Lung (tissue), 12 donors: Measurements from ENCODE around the gene TSPAN14. TPM values are rescaled to one million over a fixed set of nuclear protein-coding genes. Genes with fewer than 3 reads are reported as not detected.
A peak's percentile ranks its signal among the peaks of the same experiment; 100 is the strongest.
"Not testable (repeated sequence)": the region's sequence is repeated elsewhere in the genome, so short reads cannot be mapped to it uniquely, and the experiment has no call there.

Experiments used
- ATAC-seq: fragments of 200-7000 bp; cut with Tn5 transposase; one replicate; pipeline ENCODE4 v1.9.1; 2020; ENCODE audit warnings: moderate number of reproducible peaks; ENCODE audit not compliant: insufficient read depth, low FRiP score
- DNase-seq, 3 donors: peaks; one replicate each; pipeline ENCODE4 v3.0.0-alpha.2; 2013 to 2017
- H3K27ac ChIP-seq, 2 donors: one replicate each; pipeline ENCODE4 v1.5.1; 2013; ENCODE audit warnings: mild to moderate bottlenecking in 2 of 2, moderate library complexity in 2 of 2, control low read depth in 1 of 2, inconsistent platforms in 1 of 2, low read depth in 1 of 2, low read length in 1 of 2
- H3K27me3 ChIP-seq, 3 donors: one replicate each; pipeline ENCODE4 v1.5.1; 2013; ENCODE audit warnings: low read length in 2 of 3; ENCODE audit not compliant: control insufficient read depth in 3 of 3, insufficient read depth in 3 of 3
- H3K36me3 ChIP-seq, 4 donors: one replicate each; pipeline ENCODE4 v1.5.1; 2013; ENCODE audit warnings: low read length in 4 of 4, mild to moderate bottlenecking in 1 of 4, moderate library complexity in 1 of 4; ENCODE audit not compliant: control insufficient read depth in 4 of 4, insufficient read depth in 4 of 4
- H3K4me1 ChIP-seq, 5 donors: one replicate each; pipeline ENCODE4 v1.5.1; 2013; ENCODE audit warnings: low read length in 5 of 5, mild to moderate bottlenecking in 2 of 5, moderate library complexity in 1 of 5; ENCODE audit not compliant: control insufficient read depth in 5 of 5, insufficient read depth in 5 of 5
- H3K4me3 ChIP-seq: one replicate; pipeline ENCODE4 v1.5.1; 2013; ENCODE audit warnings: mild to moderate bottlenecking, control low read depth, moderate library complexity
- H3K9ac ChIP-seq, 2 donors: one replicate each; pipeline ENCODE4 v1.5.1; 2013; ENCODE audit warnings: low read length in 2 of 2, control low read depth in 1 of 2; ENCODE audit not compliant: insufficient read depth in 1 of 2
- H3K9me3 ChIP-seq, 4 donors: one replicate each; pipeline ENCODE4 v1.5.1; 2013; ENCODE audit warnings: low read length in 3 of 4, mild to moderate bottlenecking in 1 of 4, moderate library complexity in 1 of 4; ENCODE audit not compliant: control insufficient read depth in 4 of 4, insufficient read depth in 3 of 4
- CTCF ChIP-seq: IDR thresholded peaks from 2 replicates; pipeline ENCODE4 v1.5.1; 2012; ENCODE audit warnings: mild to moderate bottlenecking; ENCODE audit errors: control extremely low read depth, extremely low read depth
- WGBS, 2 donors: extraction: QIAGEN DNeasy Blood & Tissue Kit; methylation state at CpG; one replicate each; pipeline ENCODE4 v1.1.7; 2013; 5-methylcytosine and 5-hydroxymethylcytosine counted together
- polyA plus RNA-seq, 2 donors: library from polyadenylated mRNA; stranded (reverse); fragments of 200-250 nt; gene quantifications; one replicate each; pipeline ENCODE4 v1.2.1, GENCODE V29; 2013
- total RNA-seq, 2 donors: library from RNA; depleted of rRNA in 1 of 2; stranded (reverse); fragments of >200 nt in 1 of 2; gene quantifications; one replicate each; pipeline ENCODE4 v1.2.1, GENCODE V29; 2014 to 2021
- donor health status: control.
- donor health status: control.
- donor health status: Bipolar disorder and iron deficiency.
- donor health status: healthy.
- donor health status: DM: yes; HTN: yes; CAD: no.

TSPAN14 gene
- total and polyA plus RNA-seq, 4 donors: 40.9 to 187 (median 116) TPM

- no peaks in the 10 kb centered on the region for H3K27me3 ChIP-seq
- 26 to 55% methylated on average over 12 of the region's 12 CpGs for WGBS, 2 donors
- no peak for DNase-seq
- H3K27ac ChIP-seq: peak overlapping the region in 1 of 2 donors; percentile 59
- no peak for TF ChIP-seq CTCF
- H3K9me3 ChIP-seq: no peaks in the 10 kb centered on the region
- H3K4me1 ChIP-seq: peaks cover 0 to 12% (median 2%) of the 10 kb centered on the region in 5 donors
- H3K4me3 ChIP-seq: no peak overlapping the region
- H3K9ac ChIP-seq: no peak overlapping the region
- H3K36me3 ChIP-seq: no peaks in the 10 kb centered on the region
- no peak for ATAC-seq
These were observed 75.5 kb downstream of the TSPAN14 start for GRCh38 chr10:80529604-80530003.

- no peaks in the 10 kb centered on the region for H3K27me3 ChIP-seq
- TF ChIP-seq CTCF: no peak
- no peaks in the 10 kb centered on the region for H3K9me3 ChIP-seq
- H3K9ac ChIP-seq: no peak overlapping the region
- ATAC-seq: no peak
- 14 to 35% methylated on average over 2 of the region's 2 CpGs for WGBS, 2 donors
- peak overlapping the region in 1 of 2 donors; percentile 40 for H3K27ac ChIP-seq
- H3K36me3 ChIP-seq: no peaks in the 10 kb centered on the region
- peak; percentile 38 to 57 (median 54) for DNase-seq
- no peak overlapping the region for H3K4me3 ChIP-seq
- H3K4me1 ChIP-seq: peaks cover 0 to 12% (median 2%) of the 10 kb centered on the region in 5 donors
These were observed 76.1 kb downstream of the TSPAN14 start for GRCh38 chr10:80530251-80530650.

- no peak overlapping the region for H3K9ac ChIP-seq
- no peaks in the 10 kb centered on the region for H3K9me3 ChIP-seq
- no peak overlapping the region for H3K4me3 ChIP-seq
- H3K27ac ChIP-seq: no peak overlapping the region
- no peak for TF ChIP-seq CTCF
- H3K36me3 ChIP-seq: no peaks in the 10 kb centered on the region
- ATAC-seq: no peak
- 30 to 45% methylated on average over 2 of the region's 2 CpGs for WGBS, 2 donors
- no peak for DNase-seq
- peaks cover 0 to 9% (median 3%) of the 10 kb centered on the region in 5 donors for H3K4me1 ChIP-seq
- H3K27me3 ChIP-seq: no peaks in the 10 kb centered on the region
These were observed 76.7 kb downstream of the TSPAN14 start for GRCh38 chr10:80530816-80531215.

- DNase-seq (no peak), ATAC-seq (no peak)
- Histone ChIP-seq H3K27ac (no peak overlapping the region), H3K36me3 (no peaks in the 10 kb centered on the region), H3K4me3 (no peak overlapping the region), H3K4me1 (peaks cover 0 to 9% (median 3%) of the 10 kb centered on the region in 5 donors), H3K9ac (no peak overlapping the region), H3K27me3 (no peaks in the 10 kb centered on the region), H3K9me3 (no peaks in the 10 kb centered on the region)
- 93 to 96% methylated on average over 4 of the region's 4 CpGs for WGBS, 2 donors
- no peak for TF ChIP-seq CTCF
These were observed 78.5 kb downstream of the TSPAN14 start for GRCh38 chr10:80532571-80532970.

GRCh38 chr10:80534059-80534458 is 79.9 kb downstream of the TSPAN14 start:
- H3K27me3 ChIP-seq, H3K4me1 ChIP-seq: not testable (repeated sequence)

More at GRCh38 chr10:80534059-80534458, 79.9 kb downstream of the TSPAN14 start:
- DNase-seq, ATAC-seq, H3K27ac ChIP-seq, H3K36me3 ChIP-seq, H3K4me3 ChIP-seq, H3K9ac ChIP-seq, H3K9me3 ChIP-seq: not testable (repeated sequence)
- WGBS, 2 donors: 91% methylated on average over 18 of the region's 25 CpGs; no CpG with 5 or more reads in 1 of the 2 donors
